Breast epithelium (tissue), 3 donors: ENCODE data around the gene OLIG3.

ENCODE experiments used
- CTCF ChIP-seq, 3 donors: fragments of 450-650 bp; IDR thresholded peaks; one replicate each; pipeline ENCODE4 v1.5.1; 2016 to 2017; ENCODE audit warnings: antibody characterized with exemption in 3 of 3, mild to moderate bottlenecking in 3 of 3, moderate library complexity in 3 of 3
- POLR2A ChIP-seq: fragments of 450-650 bp; IDR thresholded peaks from one replicate; pipeline ENCODE4 v1.6.1; 2016; ENCODE audit warnings: antibody characterized with exemption, mild to moderate bottlenecking, moderate library complexity
- POLR2AphosphoS5 ChIP-seq, 3 donors: sonication (generic); formaldehyde crosslinking; IDR thresholded peaks; one replicate each; pipeline ENCODE4 v1.6.1; 2017; ENCODE audit warnings: antibody characterized with exemption in 3 of 3

- TF ChIP-seq CTCF (IDR thresholded peaks at IDR 0.05) (no peak), POLR2A (no peak), POLR2AphosphoS5 (IDR thresholded peaks at IDR 0.05) (no peak)
Observed at GRCh38 chr6:137541534-137542063, 47.4 kb upstream of the OLIG3 start.
